ENCODE measurements around the gene BTN3A1.
"Not testable (repeated sequence)": the region's sequence is repeated elsewhere in the genome, so short reads cannot be mapped to it uniquely, and the experiment has no call there.

The BTN3A1 gene

GRCh38 chr6:26415791-26416190, 13.7 kb downstream of the BTN3A1 start:
- DNase-seq, result no peak

- no peak for DNase-seq
Observed at GRCh38 chr6:26416288-26416687, 14.2 kb downstream of the BTN3A1 start.

- DNase-seq, result not testable (repeated sequence)
Observed at GRCh38 chr6:26418077-26418476, 16.0 kb downstream of the BTN3A1 start.

- DNase-seq, result not testable (repeated sequence)
Observed at GRCh38 chr6:26418795-26419194, 16.7 kb downstream of the BTN3A1 start.

GRCh38 chr6:26420688-26421171, 18.7 kb downstream of the BTN3A1 start:
- no peak for DNase-seq

GRCh38 chr6:26421259-26422144, 19.4 kb downstream of the BTN3A1 start:
- DNase-seq, result no peak

GRCh38 chr6:26422329-26422728, 20.3 kb downstream of the BTN3A1 start:
- no peak for DNase-seq

GRCh38 chr6:26426691-26427450, 24.8 kb downstream of the BTN3A1 start:
- DNase-seq, result no peak

- DNase-seq, result no peak
Observed at GRCh38 chr6:26427451-26427809, 25.4 kb downstream of the BTN3A1 start.

GRCh38 chr6:26428206-26428605, 26.1 kb downstream of the BTN3A1 start:
- no peak for DNase-seq

- no peak for DNase-seq
Observed at GRCh38 chr6:26430787-26431186, 28.7 kb downstream of the BTN3A1 start.

GRCh38 chr6:26431258-26432172, 29.4 kb downstream of the BTN3A1 start:
- DNase-seq, result no peak

GRCh38 chr6:26432627-26433201, 30.6 kb downstream of the BTN3A1 start:
- no peak for DNase-seq

- DNase-seq, result not testable (repeated sequence)
Observed at GRCh38 chr6:26433680-26434079, 31.6 kb downstream of the BTN3A1 start.

GRCh38 chr6:26436018-26436417, 33.9 kb downstream of the BTN3A1 start:
- DNase-seq, result no peak

- DNase-seq, result no peak
Observed at GRCh38 chr6:26437550-26437949, 35.5 kb downstream of the BTN3A1 start.

GRCh38 chr6:26438000-26438399, 35.9 kb downstream of the BTN3A1 start:
- DNase-seq, result no peak

- DNase-seq, result no peak
Observed at GRCh38 chr6:26439151-26440125, 37.4 kb downstream of the BTN3A1 start.

GRCh38 chr6:26440977-26441358, 38.9 kb downstream of the BTN3A1 start:
- DNase-seq, result no peak

GRCh38 chr6:26441977-26442376, 39.9 kb downstream of the BTN3A1 start:
- DNase-seq, result no peak

Measured in NCI-H1417 treated with DMSO at 0.1 percent for 48 hours (cell line).